Panc1 (cell line): ENCODE data around the gene PPP2R1B.

ENCODE experiments used
- CTCF ChIP-seq: fragments of 450-650 bp; IDR thresholded peaks from 2 replicates; pipeline ENCODE4 v1.5.1; 2017; ENCODE audit warnings: mild to moderate bottlenecking
- POLR2AphosphoS5 ChIP-seq: IDR thresholded peaks from 2 replicates; pipeline ENCODE4 v1.6.1; 2012; ENCODE audit warnings: mild to moderate bottlenecking, low read depth, low read length, moderate library complexity
- SIN3A ChIP-seq: IDR thresholded peaks from 2 replicates; pipeline ENCODE4 v1.6.1; 2012; ENCODE audit warnings: low read depth, mild to moderate bottlenecking, low read length, moderate library complexity, borderline replicate concordance; ENCODE audit not compliant: insufficient read depth

GRCh38 chr11:111792955-111793500 is 26.8 kb upstream of the PPP2R1B start:
- TF ChIP-seq CTCF: no peak
- no peak for TF ChIP-seq POLR2AphosphoS5
- TF ChIP-seq SIN3A: no peak
